Left ventricle myocardium inferior (tissue), 1 donor: ENCODE results near the gene PRCC. TPM values are rescaled to one million over a fixed set of nuclear protein-coding genes. Genes with fewer than 3 reads are reported as not detected.

Experiments
- DNase-seq: peaks from one replicate; pipeline ENCODE4 v3.0.0-alpha.2; 2020
- H3K27ac ChIP-seq: fragments of 200-600 bp; replicated peaks from 2 replicates; pipeline ENCODE4 v1.8.0; 2021
- H3K27me3 ChIP-seq: fragments of 200-600 bp; 2 replicates; pipeline ENCODE4 v1.8.0; 2021; ENCODE audit warnings: low read depth
- H3K36me3 ChIP-seq: fragments of 200-600 bp; 2 replicates; pipeline ENCODE4 v1.8.0; 2021
- H3K4me1 ChIP-seq: fragments of 200-600 bp; 2 replicates; pipeline ENCODE4 v1.8.0; 2021
- H3K4me3 ChIP-seq: fragments of 200-600 bp; 2 replicates; pipeline ENCODE4 v1.8.0; 2021; ENCODE audit warnings: mild to moderate bottlenecking, moderate library complexity
- H3K9me3 ChIP-seq: fragments of 200-600 bp; replicated peaks from 2 replicates; pipeline ENCODE4 v1.8.0; 2021
- CTCF ChIP-seq: fragments of 200-600 bp; IDR thresholded peaks from 2 replicates; pipeline ENCODE4 v1.8.0; 2021; ENCODE audit warnings: antibody characterized with exemption, mild to moderate bottlenecking, borderline replicate concordance
- intact Hi-C: fragments of 100-400 bp; cut with micrococcal nuclease; formaldehyde crosslinking; loops from one replicate; pipeline ENCODE4 v1.11.0; 2022
- total RNA-seq: library from RNA; stranded (reverse); fragmentation: NEBNext Ultra II Directional; extraction: Animal tissue kit (Norgen Biotek cat#: 25700); gene quantifications from one replicate; pipeline ENCODE4 v1.2.1, GENCODE V29; 2021
- donor health status: DM: no; HTN: yes; CAD: no; lungs with severe emphysema.

PRCC gene
- total RNA-seq, 1 donor from 2014 or later: 36.3 TPM

GRCh38 chr1:156811168-156811567 is 43.8 kb downstream of the PRCC start:
- Histone ChIP-seq H3K36me3 (no peaks in the 10 kb centered on the region), H3K27ac (no peak overlapping the region), H3K4me3 (no peak overlapping the region), H3K27me3 (peaks cover 30% of the 10 kb centered on the region), H3K4me1 (peaks cover 40% of the 10 kb centered on the region), H3K9me3 (no peaks in the 10 kb centered on the region)
- intact Hi-C loops: no loop called here
- TF ChIP-seq CTCF: no peak
- DNase-seq: no peak

GRCh38 chr1:156812293-156812990 is 45.1 kb downstream of the PRCC start:
- intact Hi-C loops: no loop called here
- Histone ChIP-seq H3K36me3 (no peaks in the 10 kb centered on the region), H3K27me3 (peaks cover 33% of the 10 kb centered on the region), H3K27ac (no peak overlapping the region), H3K4me1 (peaks cover 33% of the 10 kb centered on the region), H3K4me3 (no peak overlapping the region), H3K9me3 (no peaks in the 10 kb centered on the region)
- no peak for TF ChIP-seq CTCF
- DNase-seq: no peak

- no peaks in the 10 kb centered on the region for H3K36me3 ChIP-seq
- H3K27me3 ChIP-seq: peaks cover 33% of the 10 kb centered on the region
- H3K4me1 ChIP-seq: peaks cover 28% of the 10 kb centered on the region
- no peak for DNase-seq
- intact Hi-C loops: no loop called here
- no peaks in the 10 kb centered on the region for H3K9me3 ChIP-seq
- H3K4me3 ChIP-seq: peak overlapping the region; percentile 65
- no peak overlapping the region for H3K27ac ChIP-seq
- no peak for TF ChIP-seq CTCF
These were observed 46.0 kb downstream of the PRCC start for GRCh38 chr1:156813298-156813697.

GRCh38 chr1:156813750-156814570 is 46.6 kb downstream of the PRCC start:
- DNase-seq: peak; percentile 67
- H3K27ac ChIP-seq: peak overlapping the region; percentile 81
- intact Hi-C loops: no loop called here
- peaks cover 33% of the 10 kb centered on the region for H3K27me3 ChIP-seq
- peaks cover 28% of the 10 kb centered on the region for H3K4me1 ChIP-seq
- H3K36me3 ChIP-seq: no peaks in the 10 kb centered on the region
- H3K9me3 ChIP-seq: no peaks in the 10 kb centered on the region
- TF ChIP-seq CTCF: peak; percentile 67
- peak overlapping the region; percentile 65 for H3K4me3 ChIP-seq

GRCh38 chr1:156814571-156815260 is 47.4 kb downstream of the PRCC start:
- Histone ChIP-seq H3K27me3 (peaks cover 33% of the 10 kb centered on the region), H3K4me3 (peak overlapping the region; percentile 65), H3K36me3 (no peaks in the 10 kb centered on the region), H3K9me3 (no peaks in the 10 kb centered on the region), H3K27ac (peak overlapping the region; percentile 81), H3K4me1 (peaks cover 28% of the 10 kb centered on the region)
- intact Hi-C loops: no loop called here
- no peak for TF ChIP-seq CTCF
- no peak for DNase-seq
